A549 (cell line): ENCODE results near the gene ITPRID2.

Source experiments
- RAD21 ChIP-seq, 2 experiments: fragments of >200 bp in 1 of 2; sonication (Bioruptor Twin) in 1 of 2; formaldehyde crosslinking in 1 of 2; IDR thresholded peaks in 1 of 2; conservative IDR thresholded peaks in 1 of 2; 2 replicates in 1 of 2; 3 replicates in 1 of 2; pipeline ENCODE4 v1.6.1; 2012 to 2018; ENCODE audit warnings: inconsistent platforms in 1 of 2
- ZNF302 ChIP-seq: fragments of 250-450 bp; sonication (Bioruptor Pico); IDR thresholded peaks from 2 replicates; pipeline ENCODE4 v1.9.0; 2021; ENCODE audit warnings: inconsistent platforms, mild to moderate bottlenecking, moderate library complexity
- TF ChIP-seq, protein P1 (sequence below): fragments of 150-350 bp; IDR thresholded peaks from 2 replicates; pipeline ENCODE4 v1.6.1; 2014; ENCODE audit warnings: low read depth, mild to moderate bottlenecking, low read length
- TF ChIP-seq, protein P2 (sequence below): fragments of 250-450 bp; sonication (Bioruptor Pico); IDR thresholded peaks from 2 replicates; pipeline ENCODE4 v1.5.0; 2021; ENCODE audit warnings: mild to moderate bottlenecking, moderate library complexity, borderline replicate concordance
- TF ChIP-seq, protein P3 (sequence below): fragments of >200 bp; sonication (Bioruptor Twin); formaldehyde crosslinking; IDR thresholded peaks from 3 replicates; pipeline ENCODE4 v1.5.1; 2016
- TF ChIP-seq, protein P4 (sequence below): fragments of >200 bp; sonication (Bioruptor Twin); formaldehyde crosslinking; IDR thresholded peaks from 3 replicates; pipeline ENCODE4 v1.6.1; 2016

DNA sequence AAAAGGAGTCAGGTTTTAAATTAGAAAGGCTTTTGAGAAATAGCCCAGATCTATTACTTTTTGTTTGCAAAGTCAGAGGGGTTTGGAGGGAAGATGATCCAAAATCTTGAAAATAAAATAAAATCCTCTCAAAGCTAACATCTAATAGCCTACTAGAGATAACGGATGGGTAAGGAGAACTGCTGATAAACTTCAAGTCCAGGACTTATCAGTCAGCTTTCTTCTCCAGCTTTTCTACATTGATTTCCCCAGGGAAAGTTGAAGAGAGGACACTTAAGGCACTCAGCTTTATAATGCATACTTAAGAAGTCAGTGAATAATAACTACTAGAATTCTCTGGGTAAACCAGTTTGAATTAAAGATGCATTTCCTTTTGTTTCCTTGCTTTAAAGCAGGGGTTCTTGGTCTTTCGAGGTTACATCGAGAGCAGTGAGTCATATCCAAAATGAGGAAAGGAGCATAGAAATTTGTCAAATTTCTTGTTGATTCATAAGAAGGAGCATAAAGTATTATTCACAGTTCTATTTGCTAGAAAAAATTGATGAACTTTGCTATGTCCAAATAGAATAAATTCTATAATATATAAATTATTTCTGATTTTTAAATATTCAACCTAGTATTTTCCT, 43.2 kb upstream of the ITPRID2 start:
- TF ChIP-seq, protein P1, sequence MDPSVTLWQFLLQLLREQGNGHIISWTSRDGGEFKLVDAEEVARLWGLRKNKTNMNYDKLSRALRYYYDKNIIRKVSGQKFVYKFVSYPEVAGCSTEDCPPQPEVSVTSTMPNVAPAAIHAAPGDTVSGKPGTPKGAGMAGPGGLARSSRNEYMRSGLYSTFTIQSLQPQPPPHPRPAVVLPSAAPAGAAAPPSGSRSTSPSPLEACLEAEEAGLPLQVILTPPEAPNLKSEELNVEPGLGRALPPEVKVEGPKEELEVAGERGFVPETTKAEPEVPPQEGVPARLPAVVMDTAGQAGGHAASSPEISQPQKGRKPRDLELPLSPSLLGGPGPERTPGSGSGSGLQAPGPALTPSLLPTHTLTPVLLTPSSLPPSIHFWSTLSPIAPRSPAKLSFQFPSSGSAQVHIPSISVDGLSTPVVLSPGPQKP, result no peak
- TF ChIP-seq, protein P2, sequence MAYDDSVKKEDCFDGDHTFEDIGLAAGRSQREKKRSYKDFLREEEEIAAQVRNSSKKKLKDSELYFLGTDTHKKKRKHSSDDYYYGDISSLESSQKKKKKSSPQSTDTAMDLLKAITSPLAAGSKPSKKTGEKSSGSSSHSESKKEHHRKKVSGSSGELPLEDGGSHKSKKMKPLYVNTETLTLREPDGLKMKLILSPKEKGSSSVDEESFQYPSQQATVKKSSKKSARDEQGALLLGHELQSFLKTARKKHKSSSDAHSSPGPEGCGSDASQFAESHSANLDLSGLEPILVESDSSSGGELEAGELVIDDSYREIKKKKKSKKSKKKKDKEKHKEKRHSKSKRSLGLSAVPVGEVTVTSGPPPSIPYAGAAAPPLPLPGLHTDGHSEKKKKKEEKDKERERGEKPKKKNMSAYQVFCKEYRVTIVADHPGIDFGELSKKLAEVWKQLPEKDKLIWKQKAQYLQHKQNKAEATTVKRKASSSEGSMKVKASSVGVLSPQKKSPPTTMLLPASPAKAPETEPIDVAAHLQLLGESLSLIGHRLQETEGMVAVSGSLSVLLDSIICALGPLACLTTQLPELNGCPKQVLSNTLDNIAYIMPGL (CRISPR knock-in tag), result no peak
- TF ChIP-seq, protein P3, sequence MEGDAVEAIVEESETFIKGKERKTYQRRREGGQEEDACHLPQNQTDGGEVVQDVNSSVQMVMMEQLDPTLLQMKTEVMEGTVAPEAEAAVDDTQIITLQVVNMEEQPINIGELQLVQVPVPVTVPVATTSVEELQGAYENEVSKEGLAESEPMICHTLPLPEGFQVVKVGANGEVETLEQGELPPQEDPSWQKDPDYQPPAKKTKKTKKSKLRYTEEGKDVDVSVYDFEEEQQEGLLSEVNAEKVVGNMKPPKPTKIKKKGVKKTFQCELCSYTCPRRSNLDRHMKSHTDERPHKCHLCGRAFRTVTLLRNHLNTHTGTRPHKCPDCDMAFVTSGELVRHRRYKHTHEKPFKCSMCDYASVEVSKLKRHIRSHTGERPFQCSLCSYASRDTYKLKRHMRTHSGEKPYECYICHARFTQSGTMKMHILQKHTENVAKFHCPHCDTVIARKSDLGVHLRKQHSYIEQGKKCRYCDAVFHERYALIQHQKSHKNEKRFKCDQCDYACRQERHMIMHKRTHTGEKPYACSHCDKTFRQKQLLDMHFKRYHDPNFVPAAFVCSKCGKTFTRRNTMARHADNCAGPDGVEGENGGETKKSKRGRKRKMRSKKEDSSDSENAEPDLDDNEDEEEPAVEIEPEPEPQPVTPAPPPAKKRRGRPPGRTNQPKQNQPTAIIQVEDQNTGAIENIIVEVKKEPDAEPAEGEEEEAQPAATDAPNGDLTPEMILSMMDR, result no peak
- TF ChIP-seq RAD21 (conservative IDR thresholded peaks at IDR 0.05 in 1 of 2, IDR thresholded peaks at IDR 0.05 in 1 of 2) (no peak), ZNF302 (CRISPR knock-in tag) (no peak)
- TF ChIP-seq, protein P4, sequence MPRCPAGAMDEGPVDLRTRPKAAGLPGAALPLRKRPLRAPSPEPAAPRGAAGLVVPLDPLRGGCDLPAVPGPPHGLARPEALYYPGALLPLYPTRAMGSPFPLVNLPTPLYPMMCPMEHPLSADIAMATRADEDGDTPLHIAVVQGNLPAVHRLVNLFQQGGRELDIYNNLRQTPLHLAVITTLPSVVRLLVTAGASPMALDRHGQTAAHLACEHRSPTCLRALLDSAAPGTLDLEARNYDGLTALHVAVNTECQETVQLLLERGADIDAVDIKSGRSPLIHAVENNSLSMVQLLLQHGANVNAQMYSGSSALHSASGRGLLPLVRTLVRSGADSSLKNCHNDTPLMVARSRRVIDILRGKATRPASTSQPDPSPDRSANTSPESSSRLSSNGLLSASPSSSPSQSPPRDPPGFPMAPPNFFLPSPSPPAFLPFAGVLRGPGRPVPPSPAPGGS, result no peak
